ENCODE data around the gene ABCC4.

Gene ABCC4

GRCh38 chr13:95005300-95005699, 296.0 kb downstream of the ABCC4 start:
- H3K79me2 ChIP-seq (ENCODE audit: control insufficient read depth, low read length), result no peaks in the 10 kb centered on the region
- H3K36me3 ChIP-seq (ENCODE audit: control insufficient read depth, low read length), result no peaks in the 10 kb centered on the region
- no peaks in the 10 kb centered on the region for H3K9me3 ChIP-seq (ENCODE audit: control insufficient read depth, insufficient read depth, low read length)
- TF ChIP-seq EZH2phosphoT487 (IDR thresholded peaks at IDR 0.05; ENCODE audit: borderline replicate concordance, low read length) (no peak), CTCF (IDR thresholded peaks at IDR 0.05; ENCODE audit: low read depth, low read length, poor library complexity, severe bottlenecking) (no peak)
- H3K4me1 ChIP-seq (ENCODE audit: control insufficient read depth, low read length), result no peaks in the 10 kb centered on the region
- no peaks in the 10 kb centered on the region for H4K20me1 ChIP-seq (ENCODE audit: control insufficient read depth, insufficient read depth, low read depth, low read length)
- H3K4me2 ChIP-seq (ENCODE audit: low read length), result no peak overlapping the region
- H3K9me2 ChIP-seq (replicated peaks; ENCODE audit: control insufficient read depth, low read length), result no peaks in the 10 kb centered on the region
- H3F3A ChIP-seq (ENCODE audit: control insufficient read depth, insufficient read depth), result no peaks in the 10 kb centered on the region
- H3K4me3 ChIP-seq (ENCODE audit: low read length), result no peak overlapping the region
- no peaks in the 10 kb centered on the region; the same call in 1 of the 2 replicates for H3K27me3 ChIP-seq (ENCODE audit: control insufficient read depth, low read length)
- H3K27ac ChIP-seq (ENCODE audit: low read depth, low read length), result no peak overlapping the region

- no peak overlapping the region for H3K4me3 ChIP-seq (ENCODE audit: low read length)
- no peaks in the 10 kb centered on the region for H3F3A ChIP-seq (ENCODE audit: control insufficient read depth, insufficient read depth)
- no peaks in the 10 kb centered on the region for H3K9me3 ChIP-seq (ENCODE audit: control insufficient read depth, insufficient read depth, low read length)
- no peak overlapping the region for H3K27ac ChIP-seq (ENCODE audit: low read depth, low read length)
- TF ChIP-seq EZH2phosphoT487 (IDR thresholded peaks at IDR 0.05; ENCODE audit: borderline replicate concordance, low read length), result no peak
- TF ChIP-seq CTCF (IDR thresholded peaks at IDR 0.05; ENCODE audit: low read depth, low read length, poor library complexity, severe bottlenecking), result no peak
- no peaks in the 10 kb centered on the region for H3K36me3 ChIP-seq (ENCODE audit: control insufficient read depth, low read length)
- no peaks in the 10 kb centered on the region for H4K20me1 ChIP-seq (ENCODE audit: control insufficient read depth, insufficient read depth, low read depth, low read length)
- H3K79me2 ChIP-seq (ENCODE audit: control insufficient read depth, low read length), result no peaks in the 10 kb centered on the region
- H3K4me1 ChIP-seq (ENCODE audit: control insufficient read depth, low read length), result no peaks in the 10 kb centered on the region
- H3K9me2 ChIP-seq (replicated peaks; ENCODE audit: control insufficient read depth, low read length), result no peaks in the 10 kb centered on the region
- H3K27me3 ChIP-seq (ENCODE audit: control insufficient read depth, low read length), result no peaks in the 10 kb centered on the region; the same call in 1 of the 2 replicates
- H3K4me2 ChIP-seq (ENCODE audit: low read length), result no peak overlapping the region
Observed at GRCh38 chr13:95003019-95003813, 298.0 kb downstream of the ABCC4 start.

- Histone ChIP-seq H3K27me3 (ENCODE audit: control insufficient read depth, low read length) (no peaks in the 10 kb centered on the region; the same call in 1 of the 2 replicates), H3K9me3 (ENCODE audit: control insufficient read depth, insufficient read depth, low read length) (no peaks in the 10 kb centered on the region), H3K4me1 (ENCODE audit: control insufficient read depth, low read length) (no peaks in the 10 kb centered on the region), H3K4me2 (ENCODE audit: low read length) (no peak overlapping the region), H3F3A (ENCODE audit: control insufficient read depth, insufficient read depth) (no peaks in the 10 kb centered on the region), H3K79me2 (ENCODE audit: control insufficient read depth, low read length) (no peaks in the 10 kb centered on the region), H3K4me3 (ENCODE audit: low read length) (no peak overlapping the region), H3K27ac (ENCODE audit: low read depth, low read length) (no peak overlapping the region), H3K36me3 (ENCODE audit: control insufficient read depth, low read length) (no peaks in the 10 kb centered on the region), H4K20me1 (ENCODE audit: control insufficient read depth, insufficient read depth, low read depth, low read length) (no peaks in the 10 kb centered on the region), H3K9me2 (replicated peaks; ENCODE audit: control insufficient read depth, low read length) (no peaks in the 10 kb centered on the region)
- no peak for TF ChIP-seq CTCF (IDR thresholded peaks at IDR 0.05; ENCODE audit: low read depth, low read length, poor library complexity, severe bottlenecking)
- no peak for TF ChIP-seq EZH2phosphoT487 (IDR thresholded peaks at IDR 0.05; ENCODE audit: borderline replicate concordance, low read length)
Observed at GRCh38 chr13:95002126-95002525, 299.1 kb downstream of the ABCC4 start.
